HG02798 (cell line): ENCODE data around the gene PPM1J.

ENCODE experiments used
- ATAC-seq: cut with Tn5 transposase; IDR thresholded peaks from one replicate; pipeline ENCODE4 v1.9.1; 2021; ENCODE audit warnings: mild to moderate bottlenecking; ENCODE audit not compliant: unreplicated experiment, poor library complexity

The PPM1J gene

DNA sequence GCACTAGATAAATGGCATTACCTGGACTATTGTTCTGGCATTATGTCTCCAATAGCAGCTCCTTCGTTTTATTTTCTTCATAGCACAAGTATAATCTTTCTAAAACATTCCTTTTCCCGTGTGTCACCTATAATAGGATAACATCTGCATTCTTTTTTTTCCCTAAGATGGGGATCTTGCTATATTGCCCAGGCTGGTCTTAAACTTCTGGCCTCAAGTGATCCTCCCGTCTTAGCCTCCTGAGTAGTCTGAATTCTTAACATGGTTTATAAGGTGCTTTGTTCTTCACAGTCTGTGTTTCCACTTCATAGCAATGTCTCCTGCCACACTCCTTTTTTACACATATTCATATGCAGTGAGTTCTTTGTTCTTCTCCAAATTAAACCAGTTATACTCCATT lies 49.3 kb downstream of the PPM1J start:
- no peak for ATAC-seq
